Measurements from ENCODE around the gene ERC1. TPM values are rescaled to one million over a fixed set of nuclear protein-coding genes. Genes with fewer than 3 reads are reported as not detected.

The ERC1 gene
- total and polyA plus RNA-seq, 8 donors, result 34.9 to 64.9 (median 40.8) TPM

- Histone ChIP-seq H3K4me3 (no peak overlapping the region), H3K27ac (no peak overlapping the region), H3K4me1 (no peaks in the 10 kb centered on the region), H3K9me3 (no peaks in the 10 kb centered on the region), H3K36me3 (no peaks in the 10 kb centered on the region), H3K27me3 (no peaks in the 10 kb centered on the region)
- no peak for TF ChIP-seq CTCF (IDR thresholded peaks at IDR 0.05)
- ATAC-seq, result no peak
- DNase-seq, result no peak
- intact Hi-C loops (cut with DNase I), result no loop called here
Measured at GRCh38 chr12:1077036-1077803, 86.2 kb downstream of the ERC1 start.

GRCh38 chr12:1078002-1078401, 87.0 kb downstream of the ERC1 start:
- no peak for ATAC-seq
- Histone ChIP-seq H3K4me3 (no peak overlapping the region), H3K36me3 (no peaks in the 10 kb centered on the region), H3K27ac (no peak overlapping the region), H3K9me3 (no peaks in the 10 kb centered on the region), H3K4me1 (no peaks in the 10 kb centered on the region), H3K27me3 (no peaks in the 10 kb centered on the region)
- no peak for TF ChIP-seq CTCF (IDR thresholded peaks at IDR 0.05)
- intact Hi-C loops (cut with DNase I), result no loop called here
- DNase-seq, result no peak

GRCh38 chr12:1080520-1081223, 89.6 kb downstream of the ERC1 start:
- DNase-seq (no peak), ATAC-seq (no peak)
- no peak overlapping the region for H3K4me3 ChIP-seq
- peaks cover 0 to 4% of the 10 kb centered on the region in 2 donors for H3K36me3 ChIP-seq
- H3K4me1 ChIP-seq, result no peaks in the 10 kb centered on the region
- no peak for TF ChIP-seq CTCF (IDR thresholded peaks at IDR 0.05)
- H3K9me3 ChIP-seq, result no peaks in the 10 kb centered on the region
- no peaks in the 10 kb centered on the region for H3K27me3 ChIP-seq
- H3K27ac ChIP-seq, result no peak overlapping the region
- intact Hi-C loops (cut with DNase I), result no loop called here

GRCh38 chr12:1083151-1083888, 92.3 kb downstream of the ERC1 start:
- no peaks in the 10 kb centered on the region for H3K4me1 ChIP-seq
- no peak overlapping the region for H3K27ac ChIP-seq
- no peak overlapping the region for H3K4me3 ChIP-seq
- H3K27me3 ChIP-seq, result no peaks in the 10 kb centered on the region
- H3K9me3 ChIP-seq, result no peaks in the 10 kb centered on the region
- H3K36me3 ChIP-seq, result peaks cover 0 to 4% of the 10 kb centered on the region in 2 donors
- DNase-seq (no peak), ATAC-seq (no peak)
- intact Hi-C loops (cut with DNase I), result no loop called here
- TF ChIP-seq CTCF (IDR thresholded peaks at IDR 0.05), result no peak

- TF ChIP-seq CTCF (IDR thresholded peaks at IDR 0.05), result no peak
- DNase-seq (peak in 2 of 4 donors; percentile 49 to 71), ATAC-seq (no peak)
- H3K4me1 ChIP-seq, result no peaks in the 10 kb centered on the region
- no peaks in the 10 kb centered on the region for H3K27me3 ChIP-seq
- H3K27ac ChIP-seq, result no peak overlapping the region
- intact Hi-C loops (cut with DNase I), result no loop called here
- H3K36me3 ChIP-seq, result peaks cover 0 to 4% of the 10 kb centered on the region in 2 donors
- H3K9me3 ChIP-seq, result no peaks in the 10 kb centered on the region
- no peak overlapping the region for H3K4me3 ChIP-seq
Measured at GRCh38 chr12:1083889-1084262, 92.9 kb downstream of the ERC1 start.
